HepG2 (cell line): ENCODE measurements around the gene CNGA3. TPM values are rescaled to one million over a fixed set of nuclear protein-coding genes. Genes with fewer than 3 reads are reported as not detected.

Source experiments
- ATAC-seq: fragments of 200-7000 bp; cut with Tn5 transposase; 3 replicates; pipeline ENCODE4 v1.9.1; 2020; ENCODE audit warnings: mild to moderate bottlenecking, moderate library complexity
- BruUV-seq: library from RNA; stranded (reverse); fragments of 400-500 nt; replicated peaks from 2 replicates; lab custom pipeline; 2021; lab: Mats Ljungman, UMichigan
- CTCF ChIA-PET: fragments of 300-600 bp; formaldehyde crosslinking; extraction: SDS; loops from one replicate; lab custom pipeline; 2021; ENCODE audit warnings: low total read pairs, inconsistent platforms, low intra/inter-chr PET ratio; lab: Yijun Ruan, JAX
- POLR2A ChIA-PET: fragments of 350-600 bp; sonication (Branson Sonifier 250); formaldehyde crosslinking; loops from one replicate; lab custom pipeline; 2020; ENCODE audit warnings: antibody characterized with exemption, inconsistent platforms; lab: Yijun Ruan, JAX
- DNase-seq: peaks from one replicate; pipeline ENCODE4 v3.0.0-alpha.2; 2015; ENCODE audit warnings: low spot score
- FAIRE-seq: peaks from 3 replicates; lab custom pipeline; 2011; peaks lifted over from hg19 to GRCh38; lab: Jason Lieb, UNC
- H2AFZ ChIP-seq: one replicate; pipeline ENCODE4 v1.6.1; 2011; ENCODE audit warnings: low read length, inconsistent platforms
- H3K27ac ChIP-seq: fragments of 300-600 bp; 3 replicates; pipeline ENCODE4 v1.8.0; 2011; ENCODE audit warnings: mixed run types, mild to moderate bottlenecking, mixed read lengths, low read length, inconsistent platforms; ENCODE audit not compliant: insufficient read depth; ENCODE audit errors: extremely low read length
- H3K27me3 ChIP-seq, 2 experiments: fragments of 200-600 bp in 1 of 2; 2 replicates in 1 of 2; 3 replicates in 1 of 2; pipeline versions ENCODE4 v1.6.0 to v1.8.0; 2011; ENCODE audit warnings: low read length in 2 of 2, mild to moderate bottlenecking in 2 of 2, moderate library complexity in 2 of 2, inconsistent platforms in 1 of 2; ENCODE audit not compliant: insufficient read depth in 2 of 2, control insufficient read depth in 1 of 2
- H3K36me3 ChIP-seq, 2 experiments: fragments of 200-600 bp in 1 of 2; replicated peaks in 1 of 2; 2 replicates in 1 of 2; 3 replicates in 1 of 2; pipeline versions ENCODE4 v1.5.1 to v1.8.0; 2011; ENCODE audit warnings: low read length in 2 of 2, inconsistent platforms in 1 of 2; ENCODE audit not compliant: insufficient read depth in 2 of 2, control insufficient read depth in 1 of 2
- H3K4me1 ChIP-seq: 2 replicates; pipeline ENCODE4 v1.5.1; 2012; ENCODE audit warnings: low read length, inconsistent platforms; ENCODE audit not compliant: insufficient read depth
- H3K4me2 ChIP-seq: 2 replicates; pipeline ENCODE4 v1.6.0; 2011; ENCODE audit warnings: low read depth, low read length, inconsistent platforms
- H3K4me3 ChIP-seq, 3 experiments: fragments of 200-600 bp in 1 of 3; sonication (generic), shearing (Covaris generic) in 1 of 3; replicated peaks in 1 of 3; 2 replicates each; pipeline ENCODE4 v1.5.1; 2011 to 2016; ENCODE audit warnings: low read length in 3 of 3, inconsistent platforms in 2 of 3, low read depth in 2 of 3, mild to moderate bottlenecking in 2 of 3, control low read depth in 1 of 3, mixed read lengths in 1 of 3; ENCODE audit not compliant: insufficient read depth in 1 of 3
- H3K79me2 ChIP-seq: one replicate; pipeline ENCODE4 v1.6.1; 2011; ENCODE audit warnings: low read length, inconsistent platforms; ENCODE audit not compliant: insufficient read depth
- H3K9ac ChIP-seq: 2 replicates; pipeline ENCODE4 v1.6.0; 2011; ENCODE audit warnings: mild to moderate bottlenecking, low read depth, low read length, inconsistent platforms; ENCODE audit not compliant: insufficient read depth
- H3K9me3 ChIP-seq: 2 replicates; pipeline ENCODE4 v1.5.1; 2012; ENCODE audit warnings: mild to moderate bottlenecking, low read length
- H4K20me1 ChIP-seq: 2 replicates; pipeline ENCODE4 v1.6.0; 2011; ENCODE audit warnings: inconsistent platforms, mild to moderate bottlenecking, low read length, moderate library complexity; ENCODE audit not compliant: insufficient read depth
- BHLHE40 ChIP-seq: IDR thresholded peaks from 2 replicates; pipeline ENCODE4 v1.6.1; 2011; ENCODE audit warnings: low read length, improper control_type of control experiment
- KAT8 ChIP-seq: IDR thresholded peaks from 2 replicates; pipeline ENCODE4 v1.6.1; 2016; ENCODE audit warnings: missing genetic modification reagents, missing compliant biosample characterization
- MIER3 ChIP-seq: IDR thresholded peaks from 2 replicates; pipeline ENCODE4 v1.6.1; 2016; ENCODE audit warnings: missing compliant biosample characterization, borderline replicate concordance
- STAG1 ChIP-seq: sonication (generic); formaldehyde crosslinking; IDR thresholded peaks from 2 replicates; pipeline ENCODE4 v1.4.0; 2020; ENCODE audit warnings: missing genetic modification reagents
- ZFYVE20 ChIP-seq: sonication (generic); formaldehyde crosslinking; IDR thresholded peaks from 2 replicates; pipeline ENCODE4 v1.8.0; 2023; ENCODE audit warnings: low read depth, mild to moderate bottlenecking, moderate library complexity, missing genetic modification reagents, borderline replicate concordance
- ZNF3 ChIP-seq: IDR thresholded peaks from 2 replicates; pipeline ENCODE4 v1.7.0; 2017; ENCODE audit warnings: inconsistent platforms
- WGBS: methylation state at CpG from one replicate; pipeline ENCODE4 v1.1.6; 2017; ENCODE audit warnings: low lambda C conversion rate; 5-methylcytosine and 5-hydroxymethylcytosine counted together
- in situ Hi-C: cut with HindIII; loops from 2 replicates; pipeline ENCODE4 v1.10.0; 2017; ENCODE audit warnings: low pct_unique_long_range_greater_than_20kb; ENCODE audit not compliant: extremely low pct_ligation_motif_present
- intact Hi-C: fragments of 100-400 bp; cut with micrococcal nuclease; formaldehyde crosslinking; loops from one replicate; pipeline ENCODE4 v1.10.0; 2022; ENCODE audit not compliant: unreplicated experiment
- polyA plus RNA-seq, 8 experiments: library from polyadenylated mRNA; depleted of rRNA in 3 of 8; stranded (reverse) in 7 of 8; unstranded in 1 of 8; fragments of >200 nt; fragmentation: Illumina TruSeq in 4 of 8; extraction: Trizol in 4 of 8; gene quantifications; 2 replicates each; pipeline versions ENCODE4 v1.2.1 to v1.2.3, GENCODE V29; 2011 to 2016; ENCODE audit warnings: low read depth in 4 of 8, missing spikeins in 1 of 8, mixed read lengths in 1 of 8; ENCODE audit not compliant: insufficient read depth in 1 of 8
- total RNA-seq, 5 experiments: library from RNA; depleted of rRNA; stranded (reverse); fragments of >200 nt; fragmentation: Illumina TruSeq; extraction: Trizol; gene quantifications; 2 replicates each; pipeline ENCODE4 v1.2.3, GENCODE V29; 2016; ENCODE audit warnings: low read depth in 1 of 5
- TF ChIP-seq, protein P1 (sequence below): sonication (generic); formaldehyde crosslinking; IDR thresholded peaks from 2 replicates; pipeline ENCODE4 v1.9.0; 2021; ENCODE audit warnings: mild to moderate bottlenecking, missing genetic modification reagents
- TF ChIP-seq, protein P2 (sequence below): fragments of 450-650 bp; IDR thresholded peaks from 2 replicates; pipeline ENCODE4 v1.6.1; 2016

Gene CNGA3
- total and polyA plus RNA-seq, 2 of the 13 experiments (the other 11 are each of a cell fraction or from before 2014, with no cell fraction given) = not detected

DNA sequence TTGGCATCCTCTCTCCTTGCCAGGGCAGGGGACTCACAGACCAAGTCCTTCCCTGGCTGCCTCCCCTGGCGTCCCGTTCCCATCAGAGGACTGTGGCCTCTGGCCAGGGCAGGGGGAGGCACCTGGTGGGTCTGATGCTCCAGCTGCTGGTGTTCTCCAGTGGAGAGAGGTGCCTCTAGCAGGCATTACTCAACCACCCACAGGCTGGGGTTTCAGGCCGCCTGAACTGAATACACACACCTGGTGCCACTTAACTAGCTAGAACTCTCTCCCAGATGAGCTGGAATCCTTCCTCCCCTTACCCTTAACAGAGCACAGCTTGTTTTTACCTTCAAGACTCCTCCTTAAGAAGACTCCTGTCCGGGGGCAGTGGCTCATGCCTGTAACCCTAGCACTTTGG is 37.7 kb upstream of the CNGA3 start (continued):
- TF ChIP-seq, protein P1, sequence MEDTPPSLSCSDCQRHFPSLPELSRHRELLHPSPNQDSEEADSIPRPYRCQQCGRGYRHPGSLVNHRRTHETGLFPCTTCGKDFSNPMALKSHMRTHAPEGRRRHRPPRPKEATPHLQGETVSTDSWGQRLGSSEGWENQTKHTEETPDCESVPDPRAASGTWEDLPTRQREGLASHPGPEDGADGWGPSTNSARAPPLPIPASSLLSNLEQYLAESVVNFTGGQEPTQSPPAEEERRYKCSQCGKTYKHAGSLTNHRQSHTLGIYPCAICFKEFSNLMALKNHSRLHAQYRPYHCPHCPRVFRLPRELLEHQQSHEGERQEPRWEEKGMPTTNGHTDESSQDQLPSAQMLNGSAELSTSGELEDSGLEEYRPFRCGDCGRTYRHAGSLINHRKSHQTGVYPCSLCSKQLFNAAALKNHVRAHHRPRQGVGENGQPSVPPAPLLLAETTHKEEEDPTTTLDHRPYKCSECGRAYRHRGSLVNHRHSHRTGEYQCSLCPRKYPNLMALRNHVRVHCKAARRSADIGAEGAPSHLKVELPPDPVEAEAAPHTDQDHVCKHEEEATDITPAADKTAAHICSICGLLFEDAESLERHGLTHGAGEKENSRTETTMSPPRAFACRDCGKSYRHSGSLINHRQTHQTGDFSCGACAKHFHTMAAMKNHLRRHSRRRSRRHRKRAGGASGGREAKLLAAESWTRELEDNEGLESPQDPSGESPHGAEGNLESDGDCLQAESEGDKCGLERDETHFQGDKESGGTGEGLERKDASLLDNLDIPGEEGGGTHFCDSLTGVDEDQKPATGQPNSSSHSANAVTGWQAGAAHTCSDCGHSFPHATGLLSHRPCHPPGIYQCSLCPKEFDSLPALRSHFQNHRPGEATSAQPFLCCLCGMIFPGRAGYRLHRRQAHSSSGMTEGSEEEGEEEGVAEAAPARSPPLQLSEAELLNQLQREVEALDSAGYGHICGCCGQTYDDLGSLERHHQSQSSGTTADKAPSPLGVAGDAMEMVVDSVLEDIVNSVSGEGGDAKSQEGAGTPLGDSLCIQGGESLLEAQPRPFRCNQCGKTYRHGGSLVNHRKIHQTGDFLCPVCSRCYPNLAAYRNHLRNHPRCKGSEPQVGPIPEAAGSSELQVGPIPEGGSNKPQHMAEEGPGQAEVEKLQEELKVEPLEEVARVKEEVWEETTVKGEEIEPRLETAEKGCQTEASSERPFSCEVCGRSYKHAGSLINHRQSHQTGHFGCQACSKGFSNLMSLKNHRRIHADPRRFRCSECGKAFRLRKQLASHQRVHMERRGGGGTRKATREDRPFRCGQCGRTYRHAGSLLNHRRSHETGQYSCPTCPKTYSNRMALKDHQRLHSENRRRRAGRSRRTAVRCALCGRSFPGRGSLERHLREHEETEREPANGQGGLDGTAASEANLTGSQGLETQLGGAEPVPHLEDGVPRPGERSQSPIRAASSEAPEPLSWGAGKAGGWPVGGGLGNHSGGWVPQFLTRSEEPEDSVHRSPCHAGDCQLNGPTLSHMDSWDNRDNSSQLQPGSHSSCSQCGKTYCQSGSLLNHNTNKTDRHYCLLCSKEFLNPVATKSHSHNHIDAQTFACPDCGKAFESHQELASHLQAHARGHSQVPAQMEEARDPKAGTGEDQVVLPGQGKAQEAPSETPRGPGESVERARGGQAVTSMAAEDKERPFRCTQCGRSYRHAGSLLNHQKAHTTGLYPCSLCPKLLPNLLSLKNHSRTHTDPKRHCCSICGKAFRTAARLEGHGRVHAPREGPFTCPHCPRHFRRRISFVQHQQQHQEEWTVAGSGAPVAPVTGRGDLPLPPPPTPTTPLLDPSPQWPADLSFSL (CRISPR knock-in tag) = no peak

DNA sequence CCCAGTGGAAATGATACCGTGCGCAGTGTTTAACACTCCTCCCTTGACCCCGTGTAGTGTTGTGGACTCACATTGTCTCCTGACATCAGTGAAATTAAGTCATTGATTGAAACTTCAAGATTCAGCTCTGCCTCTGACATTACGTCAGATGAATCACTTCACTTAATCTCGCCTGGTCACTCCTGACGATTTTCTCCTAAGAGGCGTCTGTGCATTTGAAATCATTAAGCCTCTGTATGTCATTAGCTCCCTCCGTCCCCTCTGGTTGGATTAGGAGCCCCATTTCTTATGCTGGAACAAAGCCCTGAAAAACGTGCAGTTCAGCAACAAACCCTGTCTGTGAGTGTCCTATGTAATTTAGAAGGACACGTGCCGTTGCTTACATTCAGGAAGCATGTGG is 36.7 kb upstream of the CNGA3 start:
- in situ Hi-C loops = no loop called here
- Histone ChIP-seq H3K9ac (no peak overlapping the region), H3K4me3 (no peak overlapping the region), H3K4me2 (no peak overlapping the region), H2AFZ (no peak overlapping the region), H3K27me3 (peaks cover 1 to 54% of the 10 kb centered on the region in 2 experiments), H3K4me1 (no peaks in the 10 kb centered on the region), H3K9me3 (no peaks in the 10 kb centered on the region), H3K79me2 (no peaks in the 10 kb centered on the region), H3K27ac (no peak overlapping the region), H4K20me1 (no peaks in the 10 kb centered on the region), H3K36me3 (no peaks in the 10 kb centered on the region)
- 34% methylated on average over 11 of the region's 11 CpGs for WGBS
- DNase-seq = no peak
- CTCF ChIA-PET = no interaction called here
- no peak for TF ChIP-seq KAT8 (CRISPR knock-in tag)
- no peak for TF ChIP-seq ZNF3 (CRISPR knock-in tag)
- TF ChIP-seq ZFYVE20 (CRISPR knock-in tag) = no peak
- TF ChIP-seq STAG1 (CRISPR knock-in tag) = no peak
- TF ChIP-seq, protein P2, sequence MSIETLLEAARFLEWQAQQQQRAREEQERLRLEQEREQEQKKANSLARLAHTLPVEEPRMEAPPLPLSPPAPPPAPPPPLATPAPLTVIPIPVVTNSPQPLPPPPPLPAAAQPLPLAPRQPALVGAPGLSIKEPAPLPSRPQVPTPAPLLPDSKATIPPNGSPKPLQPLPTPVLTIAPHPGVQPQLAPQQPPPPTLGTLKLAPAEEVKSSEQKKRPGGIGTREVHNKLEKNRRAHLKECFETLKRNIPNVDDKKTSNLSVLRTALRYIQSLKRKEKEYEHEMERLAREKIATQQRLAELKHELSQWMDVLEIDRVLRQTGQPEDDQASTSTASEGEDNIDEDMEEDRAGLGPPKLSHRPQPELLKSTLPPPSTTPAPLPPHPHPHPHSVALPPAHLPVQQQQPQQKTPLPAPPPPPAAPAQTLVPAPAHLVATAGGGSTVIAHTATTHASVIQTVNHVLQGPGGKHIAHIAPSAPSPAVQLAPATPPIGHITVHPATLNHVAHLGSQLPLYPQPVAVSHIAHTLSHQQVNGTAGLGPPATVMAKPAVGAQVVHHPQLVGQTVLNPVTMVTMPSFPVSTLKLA = 0 out of 2 replicates have a peak, but pooled peaks have one; percentile 40
- TF ChIP-seq MIER3 (CRISPR knock-in tag) = no peak
- peak; percentile 10; the same call in 1 of the 2 replicates for TF ChIP-seq BHLHE40
- FAIRE-seq = no peak
- intact Hi-C loops = no loop called here
- no TSS peak for BruUV-seq
- POLR2A ChIA-PET = no interaction called here
- no peak for ATAC-seq
